Panc1 (cell line): ENCODE data around the gene UGT1A10. TPM values are rescaled to one million over a fixed set of nuclear protein-coding genes. Genes with fewer than 3 reads are reported as not detected.

ENCODE experiments used
- ATAC-seq: fragments of 200-7000 bp; cut with Tn5 transposase; 2 replicates; pipeline ENCODE4 v1.9.1; 2020; ENCODE audit warnings: mild to moderate bottlenecking, moderate library complexity
- BruUV-seq: library from RNA; stranded (reverse); fragments of 400-500 nt; replicated peaks from 2 replicates; lab custom pipeline; 2021; lab: Mats Ljungman, UMichigan
- CTCF ChIA-PET: fragments of 300-600 bp; sonication (Branson Sonifier 250); formaldehyde crosslinking; loops from one replicate; lab custom pipeline; 2022; ENCODE audit warnings: antibody characterized with exemption; lab: Charles Lee
- POLR2A ChIA-PET: fragments of 300-600 bp; sonication (Branson Sonifier 250); formaldehyde crosslinking; loops from one replicate; lab custom pipeline; 2022; ENCODE audit warnings: antibody characterized with exemption; lab: Charles Lee
- DNase-seq: peaks from one replicate; pipeline ENCODE4 v3.0.0-alpha.2; 2010; ENCODE audit warnings: low read depth, low spot score
- H3K27ac ChIP-seq: 2 replicates; pipeline ENCODE4 v1.5.1; 2011; ENCODE audit warnings: mild to moderate bottlenecking, low read length, inconsistent platforms
- H3K27me3 ChIP-seq: fragments of 200-500 bp; sonication (Bioruptor generic); 2 replicates; pipeline ENCODE4 v1.6.0; 2014; ENCODE audit warnings: low read length, inconsistent platforms; ENCODE audit not compliant: control insufficient read depth, insufficient read depth
- H3K36me3 ChIP-seq: fragments of 200-500 bp; sonication (Bioruptor generic); 2 replicates; pipeline ENCODE4 v1.5.1; 2014; ENCODE audit warnings: inconsistent platforms, mild to moderate bottlenecking, low read length, moderate library complexity; ENCODE audit not compliant: control insufficient read depth, insufficient read depth
- H3K4me1 ChIP-seq: 2 replicates; pipeline ENCODE4 v1.5.1; 2011; ENCODE audit warnings: inconsistent platforms, mild to moderate bottlenecking, low read length, moderate library complexity; ENCODE audit not compliant: control insufficient read depth, insufficient read depth
- H3K4me3 ChIP-seq, 2 experiments: 2 replicates each; pipeline ENCODE4 v1.5.1; 2011 to 2012; ENCODE audit warnings: low read depth in 2 of 2, low read length in 2 of 2, mild to moderate bottlenecking in 2 of 2, inconsistent platforms in 1 of 2, moderate library complexity in 1 of 2
- H3K9me3 ChIP-seq: fragments of 200-500 bp; sonication (Bioruptor generic); 2 replicates; pipeline ENCODE4 v1.5.1; 2014; ENCODE audit warnings: low read depth, mild to moderate bottlenecking, inconsistent platforms, low read length, moderate library complexity; ENCODE audit not compliant: control insufficient read depth, insufficient read depth
- POLR2AphosphoS5 ChIP-seq: IDR thresholded peaks from 2 replicates; pipeline ENCODE4 v1.6.1; 2012; ENCODE audit warnings: mild to moderate bottlenecking, low read depth, low read length, moderate library complexity
- SIN3A ChIP-seq: IDR thresholded peaks from 2 replicates; pipeline ENCODE4 v1.6.1; 2012; ENCODE audit warnings: low read depth, mild to moderate bottlenecking, low read length, moderate library complexity, borderline replicate concordance; ENCODE audit not compliant: insufficient read depth
- TCF7L2 ChIP-seq: IDR thresholded peaks from 2 replicates; pipeline ENCODE4 v1.6.1; 2011; ENCODE audit warnings: mild to moderate bottlenecking, low read depth, low read length, inconsistent platforms
- in situ Hi-C: cut with HindIII; loops from 2 replicates; pipeline ENCODE4 v1.10.0; 2016; ENCODE audit warnings: low sequenced_read_pairs, low pct_unique_long_range_greater_than_20kb
- intact Hi-C: fragments of 100-400 bp; cut with micrococcal nuclease; formaldehyde crosslinking; loops from one replicate; pipeline ENCODE4 v1.10.0; 2022; ENCODE audit not compliant: unreplicated experiment
- total RNA-seq: library from RNA; stranded (reverse); gene quantifications from one replicate; pipeline ENCODE4 v1.2.1, GENCODE V29; 2021; ENCODE audit not compliant: unreplicated experiment
- TF ChIP-seq, protein P1 (sequence below), 2 experiments: IDR thresholded peaks; 2 replicates each; pipeline ENCODE4 v1.6.1; 2011 to 2012; ENCODE audit warnings: low read depth in 2 of 2, control low read depth in 1 of 2, low read length in 1 of 2, mild to moderate bottlenecking in 1 of 2, moderate library complexity in 1 of 2; ENCODE audit not compliant: insufficient read depth in 1 of 2

The UGT1A10 gene
- total RNA-seq, 1 experiment from 2014 or later: not detected

DNA sequence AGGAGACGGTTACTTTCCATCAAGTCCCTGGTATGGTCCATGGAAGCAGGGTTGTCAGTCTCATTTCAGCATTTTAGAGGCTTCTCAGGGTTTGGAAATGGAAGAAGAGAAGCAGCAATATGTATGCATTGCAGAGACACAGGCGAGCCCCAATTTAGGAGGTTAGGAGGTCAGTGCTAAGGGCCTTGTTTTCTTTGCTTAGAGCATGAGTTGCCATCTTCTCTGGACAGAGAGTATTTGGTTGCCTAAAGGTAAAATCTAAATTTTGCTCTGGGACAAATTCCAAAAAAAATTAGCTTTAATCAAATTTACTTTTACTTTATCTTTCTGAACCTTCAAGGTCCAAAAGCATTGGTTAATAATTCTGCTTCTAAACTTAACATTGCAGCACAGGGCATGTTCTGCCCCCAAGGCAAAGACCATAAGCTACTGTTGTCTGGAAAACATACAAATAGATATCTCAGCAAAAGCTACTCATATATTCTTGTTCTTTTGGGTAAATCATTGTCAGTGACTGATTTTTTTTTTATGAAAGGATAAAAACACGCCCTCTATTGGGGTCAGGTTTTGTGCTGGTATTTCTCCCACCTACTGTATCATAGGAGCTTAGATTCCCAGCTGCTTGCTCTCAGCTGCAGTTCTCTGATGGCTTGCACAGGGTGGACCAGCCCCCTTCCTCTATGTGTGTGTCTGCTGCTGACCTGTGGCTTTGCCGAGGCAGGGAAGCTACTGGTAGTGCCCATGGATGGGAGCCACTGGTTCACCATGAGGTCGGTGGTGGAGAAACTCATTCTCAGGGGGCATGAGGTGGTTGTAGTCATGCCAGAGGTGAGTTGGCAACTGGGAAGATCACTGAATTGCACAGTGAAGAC is 35.3 kb downstream of the UGT1A10 start, which contains the start of gene UGT1A9:
Gene UGT1A9 (plus strand): TSS at position 609 of the 872 bp plus-strand sequence. CDS start 37 bp downstream, at position 646.
- in situ Hi-C loops (no loop called here), intact Hi-C loops (no loop called here)
- no peaks in the 10 kb centered on the region for H3K27me3 ChIP-seq
- no peak for DNase-seq
- CTCF ChIA-PET: no interaction called here
- no TSS peak for BruUV-seq
- no peaks in the 10 kb centered on the region for H3K36me3 ChIP-seq
- no peak within 1 kb of the TSS for H3K27ac ChIP-seq
- TF ChIP-seq POLR2AphosphoS5 (no peak), TCF7L2 (no peak), SIN3A (no peak)
- TF ChIP-seq, protein P1, sequence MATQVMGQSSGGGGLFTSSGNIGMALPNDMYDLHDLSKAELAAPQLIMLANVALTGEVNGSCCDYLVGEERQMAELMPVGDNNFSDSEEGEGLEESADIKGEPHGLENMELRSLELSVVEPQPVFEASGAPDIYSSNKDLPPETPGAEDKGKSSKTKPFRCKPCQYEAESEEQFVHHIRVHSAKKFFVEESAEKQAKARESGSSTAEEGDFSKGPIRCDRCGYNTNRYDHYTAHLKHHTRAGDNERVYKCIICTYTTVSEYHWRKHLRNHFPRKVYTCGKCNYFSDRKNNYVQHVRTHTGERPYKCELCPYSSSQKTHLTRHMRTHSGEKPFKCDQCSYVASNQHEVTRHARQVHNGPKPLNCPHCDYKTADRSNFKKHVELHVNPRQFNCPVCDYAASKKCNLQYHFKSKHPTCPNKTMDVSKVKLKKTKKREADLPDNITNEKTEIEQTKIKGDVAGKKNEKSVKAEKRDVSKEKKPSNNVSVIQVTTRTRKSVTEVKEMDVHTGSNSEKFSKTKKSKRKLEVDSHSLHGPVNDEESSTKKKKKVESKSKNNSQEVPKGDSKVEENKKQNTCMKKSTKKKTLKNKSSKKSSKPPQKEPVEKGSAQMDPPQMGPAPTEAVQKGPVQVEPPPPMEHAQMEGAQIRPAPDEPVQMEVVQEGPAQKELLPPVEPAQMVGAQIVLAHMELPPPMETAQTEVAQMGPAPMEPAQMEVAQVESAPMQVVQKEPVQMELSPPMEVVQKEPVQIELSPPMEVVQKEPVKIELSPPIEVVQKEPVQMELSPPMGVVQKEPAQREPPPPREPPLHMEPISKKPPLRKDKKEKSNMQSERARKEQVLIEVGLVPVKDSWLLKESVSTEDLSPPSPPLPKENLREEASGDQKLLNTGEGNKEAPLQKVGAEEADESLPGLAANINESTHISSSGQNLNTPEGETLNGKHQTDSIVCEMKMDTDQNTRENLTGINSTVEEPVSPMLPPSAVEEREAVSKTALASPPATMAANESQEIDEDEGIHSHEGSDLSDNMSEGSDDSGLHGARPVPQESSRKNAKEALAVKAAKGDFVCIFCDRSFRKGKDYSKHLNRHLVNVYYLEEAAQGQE (IDR thresholded peaks at IDR 0.05; ENCODE audit: insufficient read depth in 1 of 2, low read depth in 2 of 2, low read length in 1 of 2): no peak
- no peaks in the 10 kb centered on the region for H3K9me3 ChIP-seq
- no peak within 1 kb of the TSS for H3K4me3 ChIP-seq
- no peak for ATAC-seq
- POLR2A ChIA-PET: no interaction called here
- H3K4me1 ChIP-seq: no peaks in the 10 kb centered on the region

DNA sequence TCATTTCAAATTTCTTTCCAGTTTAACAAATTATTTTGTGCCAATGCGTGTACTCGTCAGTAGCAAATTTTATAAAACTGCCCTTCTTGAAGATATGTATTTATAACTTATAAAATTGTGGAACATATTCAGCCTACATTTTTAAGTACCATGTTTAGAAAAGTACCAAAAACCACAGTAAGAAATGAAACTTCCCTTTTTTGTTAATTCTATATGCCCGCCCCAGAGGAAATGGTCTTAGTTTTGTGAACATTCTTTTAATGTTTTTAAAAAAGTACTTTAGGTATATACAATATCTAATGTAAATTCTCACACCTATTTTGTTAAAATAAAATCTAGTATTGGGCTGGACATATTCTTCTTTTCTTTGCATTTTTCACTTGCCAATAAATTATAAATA is 36.6 kb downstream of the UGT1A10 start:
- no peak for ATAC-seq
- Histone ChIP-seq H3K27ac (no peak overlapping the region), H3K4me3 (no peak overlapping the region), H3K27me3 (no peaks in the 10 kb centered on the region), H3K4me1 (no peaks in the 10 kb centered on the region), H3K9me3 (no peaks in the 10 kb centered on the region), H3K36me3 (no peaks in the 10 kb centered on the region)
- DNase-seq: no peak
- intact Hi-C loops (no loop called here), in situ Hi-C loops (no loop called here)
- POLR2A ChIA-PET: no interaction called here
- no TSS peak for BruUV-seq
- TF ChIP-seq, protein P1 (IDR thresholded peaks at IDR 0.05; ENCODE audit: insufficient read depth in 1 of 2, low read depth in 2 of 2, low read length in 1 of 2): no peak
- TF ChIP-seq SIN3A: no peak
- no peak for TF ChIP-seq TCF7L2
- CTCF ChIA-PET: no interaction called here
